Ishikawa (cell line): ENCODE data around the gene EEFSEC.

Source experiments
- CEBPB ChIP-seq: IDR thresholded peaks from 2 replicates; pipeline ENCODE4 v1.6.1; 2012
- EGR1 ChIP-seq: IDR thresholded peaks from 2 replicates; pipeline ENCODE4 v1.6.1; 2012
- EP300 ChIP-seq: IDR thresholded peaks from 2 replicates; pipeline ENCODE4 v1.6.1; 2012; ENCODE audit warnings: borderline replicate concordance
- FOXM1 ChIP-seq: IDR thresholded peaks from 2 replicates; pipeline ENCODE4 v1.6.1; 2012; ENCODE audit warnings: low read depth, borderline replicate concordance
- MAX ChIP-seq: IDR thresholded peaks from 2 replicates; pipeline ENCODE4 v1.6.1; 2012
- NFIC ChIP-seq: IDR thresholded peaks from 2 replicates; pipeline ENCODE4 v1.6.1; 2012
- RAD21 ChIP-seq: IDR thresholded peaks from 2 replicates; pipeline ENCODE4 v1.6.1; 2012; ENCODE audit warnings: low read depth
- TCF12 ChIP-seq: IDR thresholded peaks from 2 replicates; pipeline ENCODE4 v1.6.1; 2012; ENCODE audit warnings: low read depth
- YY1 ChIP-seq: IDR thresholded peaks from 2 replicates; pipeline ENCODE4 v1.6.1; 2012; ENCODE audit warnings: low read depth
- ZBTB7A ChIP-seq: IDR thresholded peaks from 2 replicates; pipeline ENCODE4 v1.6.1; 2012; ENCODE audit warnings: low read depth
- TF ChIP-seq, protein P1 (sequence below): IDR thresholded peaks from 2 replicates; pipeline ENCODE4 v1.6.1; 2012; ENCODE audit warnings: low read depth, mild to moderate bottlenecking

GRCh38 chr3:128424508-128425069 lies 271.3 kb downstream of the EEFSEC start:
- no peak for TF ChIP-seq RAD21
- no peak for TF ChIP-seq NFIC
- no peak for TF ChIP-seq EP300
- TF ChIP-seq ZBTB7A: no peak
- TF ChIP-seq, protein P1, sequence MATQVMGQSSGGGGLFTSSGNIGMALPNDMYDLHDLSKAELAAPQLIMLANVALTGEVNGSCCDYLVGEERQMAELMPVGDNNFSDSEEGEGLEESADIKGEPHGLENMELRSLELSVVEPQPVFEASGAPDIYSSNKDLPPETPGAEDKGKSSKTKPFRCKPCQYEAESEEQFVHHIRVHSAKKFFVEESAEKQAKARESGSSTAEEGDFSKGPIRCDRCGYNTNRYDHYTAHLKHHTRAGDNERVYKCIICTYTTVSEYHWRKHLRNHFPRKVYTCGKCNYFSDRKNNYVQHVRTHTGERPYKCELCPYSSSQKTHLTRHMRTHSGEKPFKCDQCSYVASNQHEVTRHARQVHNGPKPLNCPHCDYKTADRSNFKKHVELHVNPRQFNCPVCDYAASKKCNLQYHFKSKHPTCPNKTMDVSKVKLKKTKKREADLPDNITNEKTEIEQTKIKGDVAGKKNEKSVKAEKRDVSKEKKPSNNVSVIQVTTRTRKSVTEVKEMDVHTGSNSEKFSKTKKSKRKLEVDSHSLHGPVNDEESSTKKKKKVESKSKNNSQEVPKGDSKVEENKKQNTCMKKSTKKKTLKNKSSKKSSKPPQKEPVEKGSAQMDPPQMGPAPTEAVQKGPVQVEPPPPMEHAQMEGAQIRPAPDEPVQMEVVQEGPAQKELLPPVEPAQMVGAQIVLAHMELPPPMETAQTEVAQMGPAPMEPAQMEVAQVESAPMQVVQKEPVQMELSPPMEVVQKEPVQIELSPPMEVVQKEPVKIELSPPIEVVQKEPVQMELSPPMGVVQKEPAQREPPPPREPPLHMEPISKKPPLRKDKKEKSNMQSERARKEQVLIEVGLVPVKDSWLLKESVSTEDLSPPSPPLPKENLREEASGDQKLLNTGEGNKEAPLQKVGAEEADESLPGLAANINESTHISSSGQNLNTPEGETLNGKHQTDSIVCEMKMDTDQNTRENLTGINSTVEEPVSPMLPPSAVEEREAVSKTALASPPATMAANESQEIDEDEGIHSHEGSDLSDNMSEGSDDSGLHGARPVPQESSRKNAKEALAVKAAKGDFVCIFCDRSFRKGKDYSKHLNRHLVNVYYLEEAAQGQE: no peak
- TF ChIP-seq EGR1: no peak
- TF ChIP-seq CEBPB: no peak
- no peak for TF ChIP-seq TCF12
- TF ChIP-seq MAX: no peak
- no peak for TF ChIP-seq YY1
- no peak for TF ChIP-seq FOXM1
